Activated CD4-positive, alpha-beta T cell treated with anti-CD3 and anti-CD28 coated beads, Interleukin-2, amount 10 ng/mL, durations not matched to agents 24 days and 14 days (primary cell): ENCODE measurements around the gene HIP1R. TPM values are rescaled to one million over a fixed set of nuclear protein-coding genes. Genes with fewer than 3 reads are reported as not detected.

Experiments
- DNase-seq: peaks from one replicate; pipeline ENCODE4 v3.0.0; 2022
- H3K27ac Mint-ChIP-seq: one replicate; pipeline ENCODE4 v1.8.0; 2022; ENCODE audit warnings: mild to moderate bottlenecking, mixed read lengths
- H3K27me3 Mint-ChIP-seq: one replicate; pipeline ENCODE4 v1.8.0; 2022; ENCODE audit warnings: mixed read lengths
- H3K36me3 Mint-ChIP-seq: one replicate; pipeline ENCODE4 v1.8.0; 2022; ENCODE audit warnings: low read depth, mild to moderate bottlenecking, mixed read lengths
- H3K4me1 Mint-ChIP-seq: one replicate; pipeline ENCODE4 v1.8.0; 2021; ENCODE audit warnings: mixed read lengths
- H3K4me3 Mint-ChIP-seq: one replicate; pipeline ENCODE4 v1.8.0; 2022; ENCODE audit warnings: mild to moderate bottlenecking, moderate library complexity, mixed read lengths
- H3K9me3 Mint-ChIP-seq: one replicate; pipeline ENCODE4 v1.8.0; 2021; ENCODE audit warnings: mixed read lengths
- intact Hi-C: fragments of 100-400 bp; cut with micrococcal nuclease; formaldehyde crosslinking; loops from one replicate; pipeline ENCODE4 v1.15.1; 2023
- total RNA-seq: library from RNA; stranded (reverse); gene quantifications from 2 replicates; pipeline ENCODE4 v1.2.3, GENCODE V29; 2022

Gene HIP1R
- total RNA-seq, 1 donor from 2014 or later, result 25.8 TPM

DNA sequence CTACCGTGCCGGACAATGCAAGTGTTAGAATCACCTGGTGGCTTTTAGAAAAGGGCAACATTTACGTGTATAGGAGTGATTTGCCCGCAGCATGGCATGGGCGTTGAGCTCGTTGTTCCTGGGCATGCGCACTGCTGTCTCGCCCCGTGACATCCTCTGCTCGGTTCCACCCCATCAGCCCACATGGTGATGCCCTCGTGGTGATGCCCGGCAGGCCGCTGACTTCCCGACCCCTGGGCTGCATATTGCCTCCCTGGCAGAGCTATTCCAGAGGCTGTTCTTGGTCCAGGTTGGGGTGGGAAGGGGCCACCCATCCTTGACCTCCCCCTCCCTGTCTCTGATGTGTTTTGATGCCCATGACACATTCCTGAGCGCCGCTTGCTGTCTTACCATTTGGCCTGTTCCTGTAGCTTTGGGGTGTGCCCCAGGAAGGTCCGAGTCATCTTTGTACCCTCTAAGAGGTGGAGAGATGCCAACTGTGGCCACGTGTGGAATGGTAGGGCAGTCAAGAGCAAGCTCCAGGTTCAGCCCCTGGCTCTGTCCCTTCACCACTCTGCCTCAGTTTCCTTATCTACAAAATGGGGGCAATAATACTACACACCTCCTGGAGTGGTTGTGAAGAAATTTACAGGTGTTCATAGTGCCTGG, 4.8 kb downstream of the HIP1R start:
- Mint-ChIP-seq H3K4me1 (peaks cover 18% of the 10 kb centered on the region), H3K4me3 (no peak overlapping the region), H3K27me3 (no peaks in the 10 kb centered on the region), H3K9me3 (no peaks in the 10 kb centered on the region), H3K36me3 (peaks cover 9% of the 10 kb centered on the region), H3K27ac (no peak overlapping the region)
- no peak for DNase-seq
- intact Hi-C loops, result no loop called here

GRCh38 chr12:122840580-122841513, 5.6 kb downstream of the HIP1R start:
- Mint-ChIP-seq H3K27ac (no peak overlapping the region), H3K4me1 (peaks cover 18% of the 10 kb centered on the region), H3K27me3 (no peaks in the 10 kb centered on the region), H3K9me3 (no peaks in the 10 kb centered on the region), H3K36me3 (peaks cover 9% of the 10 kb centered on the region), H3K4me3 (no peak overlapping the region)
- intact Hi-C loops, result no loop called here
- DNase-seq, result no peak

DNA sequence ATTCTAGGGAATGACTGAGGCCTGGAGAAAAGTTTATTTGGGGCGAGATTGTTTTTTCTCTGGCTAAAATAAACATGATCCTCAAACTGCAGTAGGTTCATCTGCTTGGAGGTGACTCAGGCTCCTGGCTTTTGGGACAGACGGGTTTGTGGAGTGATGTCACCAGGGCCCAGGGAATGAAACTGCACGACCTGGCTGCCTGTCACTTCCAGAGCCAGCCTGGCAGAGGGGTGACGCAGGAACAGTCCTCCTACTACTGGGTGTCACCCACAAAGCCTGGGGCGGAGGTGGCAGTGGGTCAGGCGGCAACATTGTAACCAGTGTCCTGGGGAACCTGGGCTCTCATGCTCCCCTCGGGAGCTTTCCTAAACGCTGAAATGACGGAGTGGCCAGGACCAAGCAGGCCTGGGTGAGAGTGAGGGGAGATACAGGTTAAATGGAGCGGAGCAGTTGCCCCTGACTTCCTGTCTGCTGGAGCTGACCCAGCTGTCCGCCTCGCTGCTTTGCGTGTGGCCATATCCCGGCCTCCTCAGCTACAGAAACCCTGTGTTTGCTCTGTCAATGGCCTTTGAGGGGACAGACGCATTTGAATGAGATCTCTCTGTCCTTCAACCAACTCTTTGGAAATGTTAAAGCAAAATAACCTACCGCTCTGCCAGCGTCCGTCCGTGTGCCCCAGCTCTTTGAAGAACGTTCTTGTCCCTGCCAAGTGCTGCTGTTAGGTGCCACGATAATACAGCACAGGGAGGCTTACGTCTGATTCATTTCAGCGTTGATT, 6.5 kb downstream of the HIP1R start:
- peaks cover 6% of the 10 kb centered on the region for H3K36me3 Mint-ChIP-seq
- no peak overlapping the region for H3K4me3 Mint-ChIP-seq
- no peak overlapping the region for H3K27ac Mint-ChIP-seq
- no peak for DNase-seq
- peaks cover 11% of the 10 kb centered on the region for H3K4me1 Mint-ChIP-seq
- no peaks in the 10 kb centered on the region for H3K9me3 Mint-ChIP-seq
- H3K27me3 Mint-ChIP-seq, result no peaks in the 10 kb centered on the region
- intact Hi-C loops, result no loop called here

DNA sequence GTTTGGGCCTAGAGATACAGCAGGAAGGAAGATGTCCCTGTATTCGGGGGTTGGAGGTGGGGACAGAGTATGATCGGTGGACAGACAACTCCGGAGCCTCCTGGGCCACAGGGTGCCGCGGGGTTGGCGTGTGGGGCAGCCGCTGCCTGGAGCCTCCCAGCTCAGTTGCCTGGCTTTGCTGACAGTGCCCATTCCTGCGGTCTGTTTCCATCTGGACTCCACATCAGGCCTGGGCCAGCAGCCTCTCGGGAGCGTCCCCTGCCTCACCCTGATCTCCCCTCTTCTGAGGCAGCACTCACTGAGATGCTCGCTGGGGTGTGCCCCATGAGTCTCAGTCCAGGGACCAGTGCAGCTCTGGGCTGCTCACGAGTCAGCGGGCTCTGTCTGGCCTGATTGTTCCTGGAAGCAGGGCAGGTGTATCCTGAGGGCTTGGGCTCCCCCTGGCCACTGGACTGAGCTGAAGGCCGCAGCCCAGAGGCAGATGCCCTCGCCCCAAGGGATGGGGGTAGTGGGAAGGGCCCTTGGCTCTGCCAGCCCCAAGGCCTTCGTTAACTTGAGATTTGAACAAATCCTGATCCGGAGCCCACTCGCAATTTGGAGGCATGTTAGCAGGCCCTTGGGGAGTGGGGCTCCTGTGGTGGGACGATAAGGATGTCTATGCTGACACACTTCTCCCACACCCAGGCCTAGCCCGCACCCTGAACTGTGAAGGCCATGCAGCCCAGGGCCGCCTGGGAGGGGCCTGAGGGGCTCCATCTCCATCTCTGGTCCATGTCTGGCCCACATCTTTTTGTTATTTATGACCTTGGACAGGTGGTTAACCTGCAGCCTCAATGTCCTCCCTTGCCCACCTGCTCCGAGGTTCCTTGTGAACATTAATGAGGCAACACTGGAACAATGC, 7.5 kb downstream of the HIP1R start:
- H3K27me3 Mint-ChIP-seq, result no peaks in the 10 kb centered on the region
- DNase-seq, result no peak
- H3K4me3 Mint-ChIP-seq, result no peak overlapping the region
- H3K4me1 Mint-ChIP-seq, result peaks cover 5% of the 10 kb centered on the region
- no peaks in the 10 kb centered on the region for H3K9me3 Mint-ChIP-seq
- intact Hi-C loops, result no loop called here
- H3K36me3 Mint-ChIP-seq, result peaks cover 3% of the 10 kb centered on the region
- no peak overlapping the region for H3K27ac Mint-ChIP-seq

GRCh38 chr12:122843455-122843854, 8.2 kb downstream of the HIP1R start:
- peaks cover 3% of the 10 kb centered on the region for H3K4me1 Mint-ChIP-seq
- peaks cover 3% of the 10 kb centered on the region for H3K36me3 Mint-ChIP-seq
- no peaks in the 10 kb centered on the region for H3K27me3 Mint-ChIP-seq
- no peak overlapping the region for H3K27ac Mint-ChIP-seq
- intact Hi-C loops, result no loop called here
- H3K4me3 Mint-ChIP-seq, result no peak overlapping the region
- H3K9me3 Mint-ChIP-seq, result no peaks in the 10 kb centered on the region
- no peak for DNase-seq

DNA sequence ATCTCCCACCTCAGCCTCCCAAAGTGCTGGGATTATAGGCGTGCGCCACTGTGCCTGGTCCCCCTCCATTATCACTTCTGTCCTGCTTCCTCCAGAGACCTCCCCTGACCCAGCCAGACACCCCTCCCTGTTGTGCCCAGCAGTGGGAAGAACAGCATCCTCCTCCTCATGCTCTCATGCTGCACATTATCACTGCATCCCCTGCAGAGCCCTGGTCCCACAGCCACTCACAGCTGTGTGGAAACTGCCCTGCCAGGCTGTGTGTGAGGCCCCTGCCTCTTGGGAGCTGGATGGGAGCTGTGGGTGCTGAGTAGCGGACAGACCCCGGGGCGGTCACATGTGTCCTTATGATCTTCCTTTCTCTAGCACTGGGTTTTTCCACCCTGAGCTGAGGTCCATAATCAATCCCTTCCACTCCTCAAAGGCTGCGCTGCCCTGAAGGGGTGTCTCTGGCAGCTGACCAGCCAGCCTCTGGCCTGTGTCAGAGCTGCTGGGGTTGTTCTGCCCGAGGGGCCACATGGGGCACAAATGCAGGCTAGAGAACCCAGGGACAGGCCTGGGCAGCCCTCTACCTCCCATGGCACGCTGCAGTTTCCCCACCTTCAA, 9.2 kb downstream of the HIP1R start:
- DNase-seq, result no peak
- Mint-ChIP-seq H3K4me1 (no peaks in the 10 kb centered on the region), H3K27me3 (no peaks in the 10 kb centered on the region), H3K36me3 (no peaks in the 10 kb centered on the region), H3K27ac (no peak overlapping the region), H3K9me3 (no peaks in the 10 kb centered on the region), H3K4me3 (no peak overlapping the region)
- intact Hi-C loops, result no loop called here

DNA sequence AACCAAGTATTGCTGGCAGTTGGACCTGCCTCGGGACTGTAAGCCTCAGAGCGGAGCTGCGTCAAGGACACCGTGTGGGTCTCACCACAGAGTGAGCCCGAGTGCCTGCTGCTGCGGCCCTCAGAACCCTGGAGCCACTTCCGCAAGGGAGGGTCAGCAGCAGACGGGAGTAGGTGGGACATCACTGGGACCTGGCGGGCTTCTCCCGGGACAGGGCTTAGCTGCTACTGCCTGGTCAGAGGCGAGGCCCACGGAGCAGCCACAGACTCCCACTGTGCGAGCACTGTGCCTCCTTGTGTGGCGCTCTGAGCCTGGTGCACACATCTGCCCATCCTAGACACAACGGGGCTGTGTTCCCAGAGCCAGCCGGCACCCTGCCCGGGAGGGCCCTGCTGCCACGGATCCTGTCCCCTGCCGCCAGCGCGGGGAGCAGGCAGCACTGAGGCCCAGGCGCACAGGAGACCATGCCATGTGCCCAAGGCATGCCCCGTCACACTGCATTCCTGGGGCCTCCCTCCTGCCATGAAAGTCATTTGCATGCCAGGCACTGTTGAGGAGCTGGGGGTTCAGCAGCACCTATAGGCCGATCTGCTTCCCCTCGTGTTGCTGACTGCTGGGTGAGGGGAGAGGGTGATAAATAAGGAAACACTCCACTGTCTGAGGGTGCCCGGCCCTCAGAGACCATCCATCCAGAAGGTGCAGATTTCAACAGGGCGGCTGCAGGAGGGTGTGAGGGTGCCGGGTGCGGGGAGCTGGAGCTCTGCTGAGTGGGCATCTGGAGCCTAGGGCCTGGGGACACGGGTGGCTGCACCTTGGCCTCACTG, 10.0 kb downstream of the HIP1R start:
- Mint-ChIP-seq H3K27me3 (no peaks in the 10 kb centered on the region), H3K27ac (no peak overlapping the region), H3K4me3 (no peak overlapping the region), H3K36me3 (no peaks in the 10 kb centered on the region), H3K9me3 (no peaks in the 10 kb centered on the region), H3K4me1 (no peaks in the 10 kb centered on the region)
- intact Hi-C loops, result no loop called here
- DNase-seq, result no peak

GRCh38 chr12:122845865-122846621, 10.8 kb downstream of the HIP1R start:
- intact Hi-C loops, result no loop called here
- H3K9me3 Mint-ChIP-seq, result no peaks in the 10 kb centered on the region
- H3K27ac Mint-ChIP-seq, result no peak overlapping the region
- DNase-seq, result no peak
- no peaks in the 10 kb centered on the region for H3K27me3 Mint-ChIP-seq
- H3K36me3 Mint-ChIP-seq, result no peaks in the 10 kb centered on the region
- no peaks in the 10 kb centered on the region for H3K4me1 Mint-ChIP-seq
- no peak overlapping the region for H3K4me3 Mint-ChIP-seq

DNA sequence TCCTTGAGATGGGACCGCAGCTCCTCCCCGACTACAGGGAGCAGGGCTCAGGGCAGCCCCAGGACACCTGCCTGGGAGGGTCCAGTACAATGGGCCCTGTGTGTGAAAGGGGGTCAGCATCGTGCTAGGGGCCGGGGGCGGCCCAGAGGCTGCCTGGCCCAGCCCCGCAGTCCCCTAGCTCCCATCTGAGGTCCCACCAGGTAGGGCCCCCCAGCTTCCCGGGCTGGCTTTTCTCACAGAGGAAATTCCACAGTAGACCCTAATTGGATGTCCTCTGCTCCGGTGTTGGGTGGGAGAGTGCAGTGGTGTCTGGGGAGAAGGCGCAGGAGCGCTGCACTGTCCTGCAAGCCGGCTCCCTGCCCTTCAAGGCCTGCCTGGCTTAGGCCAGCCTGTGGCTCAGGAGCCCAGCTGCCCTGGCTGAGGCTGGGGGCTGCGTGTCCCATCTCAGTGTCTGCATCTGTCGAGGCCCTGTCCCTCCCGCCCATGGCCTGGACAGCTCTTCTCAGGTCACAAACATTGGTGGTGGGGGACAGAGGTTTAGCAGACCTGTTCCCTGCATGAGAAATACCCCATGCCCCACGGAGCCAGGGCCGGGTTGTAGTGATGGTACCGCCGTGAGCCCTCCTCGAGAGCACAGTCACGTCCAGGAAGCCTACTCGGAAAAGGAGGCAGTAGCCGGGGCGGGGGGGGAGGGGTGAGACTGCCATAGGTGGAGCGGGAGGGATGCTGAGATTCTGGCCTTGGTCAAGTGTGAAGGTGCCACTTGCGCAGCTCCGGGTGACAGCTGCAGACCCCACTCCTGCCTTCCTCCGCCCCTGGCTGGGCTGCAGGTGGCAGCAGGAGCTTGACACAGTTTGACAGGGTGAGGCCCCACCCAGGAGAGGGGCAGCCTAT, 11.6 kb downstream of the HIP1R start:
- no peaks in the 10 kb centered on the region for H3K4me1 Mint-ChIP-seq
- no peak for DNase-seq
- H3K27me3 Mint-ChIP-seq, result no peaks in the 10 kb centered on the region
- H3K27ac Mint-ChIP-seq, result no peak overlapping the region
- H3K9me3 Mint-ChIP-seq, result no peaks in the 10 kb centered on the region
- intact Hi-C loops, result no loop called here
- H3K4me3 Mint-ChIP-seq, result no peak overlapping the region
- H3K36me3 Mint-ChIP-seq, result no peaks in the 10 kb centered on the region

DNA sequence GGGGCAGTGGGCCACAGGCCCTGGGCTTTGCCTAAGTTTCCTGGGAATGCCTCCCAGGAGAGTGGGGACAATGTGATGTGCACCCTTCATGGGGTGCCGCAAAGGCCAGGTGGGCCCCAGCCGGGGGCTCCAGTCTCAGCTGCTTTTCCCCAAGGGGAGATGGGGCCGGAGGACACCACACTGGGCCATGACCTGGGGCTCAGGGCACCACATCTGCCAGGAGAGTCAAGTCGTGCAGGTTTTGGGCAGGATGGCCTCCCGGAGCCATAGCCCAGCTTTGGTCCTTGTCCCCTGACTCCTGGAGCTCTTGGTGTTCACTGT, 12.2 kb downstream of the HIP1R start:
- intact Hi-C loops, result no loop called here
- no peaks in the 10 kb centered on the region for H3K27me3 Mint-ChIP-seq
- no peaks in the 10 kb centered on the region for H3K36me3 Mint-ChIP-seq
- no peaks in the 10 kb centered on the region for H3K9me3 Mint-ChIP-seq
- no peak overlapping the region for H3K4me3 Mint-ChIP-seq
- no peak for DNase-seq
- H3K4me1 Mint-ChIP-seq, result no peaks in the 10 kb centered on the region
- no peak overlapping the region for H3K27ac Mint-ChIP-seq

DNA sequence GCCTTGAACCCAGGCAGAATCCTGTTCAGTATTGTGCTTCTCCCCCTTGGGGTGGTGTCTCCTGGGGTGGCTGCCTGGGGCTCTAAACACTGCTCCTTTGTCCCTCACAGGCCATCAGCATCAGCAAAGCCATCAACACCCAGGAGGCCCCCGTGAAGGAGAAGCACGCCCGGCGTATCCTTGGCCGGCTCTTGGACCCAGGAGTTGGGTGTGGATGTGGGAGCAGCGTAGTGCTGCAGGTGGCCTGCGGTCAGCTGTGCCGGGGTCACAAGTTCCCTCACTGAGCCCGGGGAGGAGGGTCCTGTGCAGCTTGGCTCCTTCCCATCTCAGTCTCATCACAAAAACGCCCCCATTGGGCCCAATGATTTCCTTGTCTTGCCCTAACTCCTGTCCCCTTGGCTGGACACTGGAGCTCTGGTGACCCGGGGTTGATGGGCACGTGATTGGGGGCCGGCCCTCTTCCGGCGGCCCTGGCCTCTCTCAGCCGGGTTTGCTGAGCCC, 12.7 kb downstream of the HIP1R start:
- no peaks in the 10 kb centered on the region for H3K4me1 Mint-ChIP-seq
- intact Hi-C loops, result no loop called here
- DNase-seq, result no peak
- H3K4me3 Mint-ChIP-seq, result no peak overlapping the region
- H3K9me3 Mint-ChIP-seq, result no peaks in the 10 kb centered on the region
- no peaks in the 10 kb centered on the region for H3K27me3 Mint-ChIP-seq
- no peak overlapping the region for H3K27ac Mint-ChIP-seq
- H3K36me3 Mint-ChIP-seq, result no peaks in the 10 kb centered on the region
